Keratinocyte (primary cell): ENCODE measurements around the gene DLG5. TPM values are rescaled to one million over a fixed set of nuclear protein-coding genes. Genes with fewer than 3 reads are reported as not detected.

Experiments
- DNase-seq: peaks from one replicate; pipeline ENCODE4 v3.0.0-alpha.2; 2011; ENCODE audit warnings: low read depth, missing footprints, low spot score
- FAIRE-seq: peaks from 2 replicates; lab custom pipeline; 2011; peaks lifted over from hg19 to GRCh38; lab: Jason Lieb, UNC
- H2AFZ ChIP-seq: 2 replicates; pipeline ENCODE4 v1.6.0; 2012; ENCODE audit warnings: low read length, control low read depth, inconsistent platforms; ENCODE audit not compliant: control insufficient read depth
- H3K27ac ChIP-seq: 2 replicates; pipeline ENCODE4 v1.5.1; 2011; ENCODE audit warnings: low read length; ENCODE audit not compliant: control insufficient read depth, insufficient read depth
- H3K27me3 ChIP-seq: 3 replicates; pipeline ENCODE4 v1.6.0; 2011; ENCODE audit warnings: low read length; ENCODE audit not compliant: control insufficient read depth, insufficient read depth; ENCODE audit errors: extremely low read depth
- H3K36me3 ChIP-seq, 2 experiments: 2 replicates in 1 of 2; 3 replicates in 1 of 2; pipeline ENCODE4 v1.5.1; 2011; ENCODE audit warnings: low read length in 2 of 2, mild to moderate bottlenecking in 1 of 2; ENCODE audit not compliant: control insufficient read depth in 2 of 2, insufficient read depth in 2 of 2; ENCODE audit errors: extremely low read depth in 1 of 2
- H3K4me1 ChIP-seq: 3 replicates; pipeline ENCODE4 v1.5.1; 2011; ENCODE audit warnings: low read length; ENCODE audit not compliant: control insufficient read depth, insufficient read depth; ENCODE audit errors: extremely low read depth
- H3K4me2 ChIP-seq: 3 replicates; pipeline ENCODE4 v1.6.0; 2011; ENCODE audit warnings: low read depth, low read length; ENCODE audit not compliant: control insufficient read depth, insufficient read depth; ENCODE audit errors: extremely low read depth
- H3K4me3 ChIP-seq, 3 experiments: fragments of 200-600 bp in 1 of 3; sonication (generic) in 1 of 3; 2 replicates in 2 of 3; 3 replicates in 1 of 3; pipeline ENCODE4 v1.5.1; 2011 to 2016; ENCODE audit warnings: low read length in 3 of 3, mild to moderate bottlenecking in 3 of 3, control low read depth in 2 of 3, inconsistent platforms in 1 of 3, low read depth in 1 of 3, mixed read lengths in 1 of 3, mixed run types in 1 of 3, moderate library complexity in 1 of 3; ENCODE audit not compliant: control insufficient read depth in 2 of 3, insufficient read depth in 2 of 3; ENCODE audit errors: extremely low read depth in 1 of 3
- H3K79me2 ChIP-seq: 2 replicates; pipeline ENCODE4 v1.6.0; 2012; ENCODE audit warnings: low read length; ENCODE audit not compliant: control insufficient read depth, insufficient read depth
- H3K9ac ChIP-seq: 3 replicates; pipeline ENCODE4 v1.6.0; 2011; ENCODE audit warnings: low read length; ENCODE audit not compliant: control insufficient read depth, insufficient read depth; ENCODE audit errors: extremely low read depth
- H3K9me1 ChIP-seq: 3 replicates; pipeline ENCODE4 v1.6.0; 2011; ENCODE audit warnings: low read length; ENCODE audit not compliant: control insufficient read depth, insufficient read depth; ENCODE audit errors: extremely low read depth
- H3K9me3 ChIP-seq: 2 replicates; pipeline ENCODE4 v1.5.1; 2012; ENCODE audit warnings: low read depth, low read length; ENCODE audit not compliant: control insufficient read depth
- H4K20me1 ChIP-seq: 3 replicates; pipeline ENCODE4 v1.6.0; 2011; ENCODE audit warnings: low read length; ENCODE audit not compliant: control insufficient read depth, insufficient read depth; ENCODE audit errors: extremely low read depth
- EZH2 ChIP-seq: IDR thresholded peaks from one replicate; pipeline ENCODE4 v1.6.1; 2012; ENCODE audit warnings: inconsistent platforms, mild to moderate bottlenecking, low read length, moderate library complexity
- dilution Hi-C: fragments of 300-500 bp; cut with MboI; formaldehyde crosslinking; loops from one replicate; pipeline ENCODE4 v1.7.0; 2020; ENCODE audit warnings: low sequenced_read_pairs; ENCODE audit not compliant: extremely low pct_ligation_motif_present
- polyA plus RNA-seq, 5 experiments: library from polyadenylated mRNA; depleted of rRNA in 3 of 5; stranded (reverse) in 3 of 5; stranded (forward) in 1 of 5; unstranded in 1 of 5; fragments of >200 nt; gene quantifications; 1 replicate in 1 of 5; 2 replicates in 3 of 5; 3 replicates in 1 of 5; pipeline versions ENCODE4 v1.2.1 to v1.2.3, GENCODE V29; 2011 to 2012; ENCODE audit warnings: missing spikeins in 2 of 5, low read depth in 1 of 5, low replicate concordance in 1 of 5
- TF ChIP-seq, protein P1 (sequence below), 3 experiments: IDR thresholded peaks in 1 of 3; conservative IDR thresholded peaks in 1 of 3; optimal IDR thresholded peaks in 1 of 3; 2 replicates in 2 of 3; 3 replicates in 1 of 3; pipeline versions ENCODE3 to v1.5.1; 2011; ENCODE audit warnings: low read length in 3 of 3, mild to moderate bottlenecking in 3 of 3, moderate library complexity in 2 of 3, control low read depth in 1 of 3, inconsistent platforms in 1 of 3; ENCODE audit not compliant: insufficient read depth in 2 of 3; ENCODE audit errors: extremely low read depth in 1 of 3

DLG5 gene
- polyA plus RNA-seq, 1 donor (not counting 4 experiments of a cell fraction or from before 2014, with no cell fraction given), result 17.2 TPM

GRCh38 chr10:77943121-77943901, 16.8 kb upstream of the DLG5 start:
- Histone ChIP-seq H2AFZ (peak overlapping the region; percentile 32), H3K9ac (peak overlapping the region; percentile 29), H3K79me2 (peaks cover 2% of the 10 kb centered on the region), H3K9me3 (no peaks in the 10 kb centered on the region), H3K36me3 (no peaks in the 10 kb centered on the region), H3K27me3 (no peaks in the 10 kb centered on the region), H3K9me1 (no peaks in the 10 kb centered on the region), H4K20me1 (no peaks in the 10 kb centered on the region), H3K4me3 (peak overlapping the region in 2 of 3 experiments; percentile 19 to 46), H3K4me1 (peaks cover 32% of the 10 kb centered on the region), H3K4me2 (peak overlapping the region; percentile 73), H3K27ac (peak overlapping the region; percentile 59)
- no peak for DNase-seq
- TF ChIP-seq, protein P1, sequence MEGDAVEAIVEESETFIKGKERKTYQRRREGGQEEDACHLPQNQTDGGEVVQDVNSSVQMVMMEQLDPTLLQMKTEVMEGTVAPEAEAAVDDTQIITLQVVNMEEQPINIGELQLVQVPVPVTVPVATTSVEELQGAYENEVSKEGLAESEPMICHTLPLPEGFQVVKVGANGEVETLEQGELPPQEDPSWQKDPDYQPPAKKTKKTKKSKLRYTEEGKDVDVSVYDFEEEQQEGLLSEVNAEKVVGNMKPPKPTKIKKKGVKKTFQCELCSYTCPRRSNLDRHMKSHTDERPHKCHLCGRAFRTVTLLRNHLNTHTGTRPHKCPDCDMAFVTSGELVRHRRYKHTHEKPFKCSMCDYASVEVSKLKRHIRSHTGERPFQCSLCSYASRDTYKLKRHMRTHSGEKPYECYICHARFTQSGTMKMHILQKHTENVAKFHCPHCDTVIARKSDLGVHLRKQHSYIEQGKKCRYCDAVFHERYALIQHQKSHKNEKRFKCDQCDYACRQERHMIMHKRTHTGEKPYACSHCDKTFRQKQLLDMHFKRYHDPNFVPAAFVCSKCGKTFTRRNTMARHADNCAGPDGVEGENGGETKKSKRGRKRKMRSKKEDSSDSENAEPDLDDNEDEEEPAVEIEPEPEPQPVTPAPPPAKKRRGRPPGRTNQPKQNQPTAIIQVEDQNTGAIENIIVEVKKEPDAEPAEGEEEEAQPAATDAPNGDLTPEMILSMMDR (optimal IDR thresholded peaks at IDR 0.05 in 1 of 3, IDR thresholded peaks at IDR 0.05 in 1 of 3, conservative IDR thresholded peaks at IDR 0.05 in 1 of 3; ENCODE audit: extremely low read depth in 1 of 3, insufficient read depth in 2 of 3, low read length in 3 of 3), result no peak
- FAIRE-seq, result peak; percentile 83
- dilution Hi-C loops, result no loop called here

DNA sequence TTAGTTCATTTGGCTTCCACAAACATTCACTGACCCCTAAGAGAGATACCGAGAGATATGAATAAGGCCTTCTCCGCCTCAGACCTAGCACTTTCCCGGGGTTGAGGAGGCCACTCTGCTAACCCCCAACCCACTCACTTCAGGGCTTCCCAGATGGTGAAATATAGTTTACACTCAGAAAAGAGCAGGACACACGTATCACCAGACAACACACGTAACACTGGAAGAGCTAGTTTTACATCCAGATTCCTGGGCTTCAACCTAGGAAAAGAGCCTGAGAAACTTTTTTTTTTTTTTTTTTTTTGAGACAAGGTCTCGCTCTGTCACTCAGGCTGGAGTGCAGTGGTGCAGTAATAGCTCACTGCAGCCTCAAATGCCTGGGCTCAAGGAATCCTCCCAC, 15.2 kb upstream of the DLG5 start:
- Histone ChIP-seq H2AFZ (no peak overlapping the region), H3K9me3 (no peaks in the 10 kb centered on the region), H3K27ac (no peak overlapping the region), H3K4me2 (no peak overlapping the region), H3K27me3 (no peaks in the 10 kb centered on the region), H3K79me2 (peaks cover 2% of the 10 kb centered on the region), H4K20me1 (no peaks in the 10 kb centered on the region), H3K4me1 (peaks cover 35% of the 10 kb centered on the region), H3K9me1 (no peaks in the 10 kb centered on the region), H3K9ac (no peak overlapping the region), H3K36me3 (no peaks in the 10 kb centered on the region), H3K4me3 (no peak overlapping the region)
- DNase-seq, result no peak
- no peak for FAIRE-seq
- dilution Hi-C loops, result no loop called here
- TF ChIP-seq EZH2, result no peak
- TF ChIP-seq, protein P1 (optimal IDR thresholded peaks at IDR 0.05 in 1 of 3, IDR thresholded peaks at IDR 0.05 in 1 of 3, conservative IDR thresholded peaks at IDR 0.05 in 1 of 3; ENCODE audit: extremely low read depth in 1 of 3, insufficient read depth in 2 of 3, low read length in 3 of 3), result no peak
